Left lung (tissue), 10 donors: Measurements from ENCODE around the gene AMBRA1. TPM values are rescaled to one million over a fixed set of nuclear protein-coding genes. Genes with fewer than 3 reads are reported as not detected.

Source experiments
- ATAC-seq: fragments of 200-7000 bp; cut with Tn5 transposase; one replicate; pipeline ENCODE4 v1.9.1; 2020; ENCODE audit warnings: moderate library complexity
- DNase-seq, 4 donors: peaks; one replicate each; pipeline ENCODE4 v3.0.0-alpha.2; 2013 to 2020
- H3K27ac ChIP-seq, 2 donors: fragments of 200-600 bp; sonication (generic) in 1 of 2; one replicate each; pipeline versions ENCODE4 v1.5.0 to v1.8.0; 2020 to 2021
- H3K27me3 ChIP-seq, 2 donors: fragments of 200-600 bp; sonication (generic) in 1 of 2; one replicate each; pipeline versions ENCODE4 v1.5.0 to v1.8.0; 2020 to 2021
- H3K36me3 ChIP-seq, 2 donors: fragments of 200-600 bp; sonication (generic) in 1 of 2; one replicate each; pipeline versions ENCODE4 v1.5.0 to v1.8.0; 2020 to 2021
- H3K4me1 ChIP-seq, 2 donors: fragments of 200-600 bp; one replicate each; pipeline ENCODE4 v1.8.0; 2021
- H3K4me3 ChIP-seq, 2 donors: fragments of 200-600 bp; sonication (generic) in 1 of 2; one replicate each; pipeline versions ENCODE4 v1.5.0 to v1.8.0; 2020 to 2021; ENCODE audit warnings: mild to moderate bottlenecking in 1 of 2
- H3K9me3 ChIP-seq, 2 donors: fragments of 200-600 bp; sonication (generic) in 1 of 2; one replicate each; pipeline versions ENCODE4 v1.5.0 to v1.8.0; 2020 to 2021
- intact Hi-C, 2 donors: fragments of 100-400 bp; cut with DNase I; formaldehyde crosslinking; loops; one replicate each; pipeline versions ENCODE4 v1.11.2 to v1.14.2; 2022
- polyA plus RNA-seq, 6 donors: library from polyadenylated mRNA; unstranded; fragments of 120-200 nt; gene quantifications; one replicate each; pipeline ENCODE4 v1.2.1, GENCODE V29; 2013; ENCODE audit not compliant: insufficient read length in 6 of 6
- total RNA-seq, 2 donors: library from RNA; stranded (reverse); fragmentation: NEBNext Ultra II Directional; extraction: Animal tissue kit (Norgen Biotek cat#: 25700); gene quantifications; one replicate each; pipeline ENCODE4 v1.2.1, GENCODE V29; 2021
- TF ChIP-seq, protein P1 (sequence below), 2 donors: fragments of 200-600 bp; sonication (generic) in 1 of 2; IDR thresholded peaks; one replicate each; pipeline versions ENCODE4 v1.5.0 to v1.8.0; 2021; ENCODE audit warnings: antibody characterized with exemption in 2 of 2
- donor health status: DM: no; HTN: yes; CAD: no.
- donor health status: DM: no; HTN: no; CAD: no.

Gene AMBRA1
- total and polyA plus RNA-seq, 8 donors = 20.4 to 28.2 (median 23.7) TPM

DNA sequence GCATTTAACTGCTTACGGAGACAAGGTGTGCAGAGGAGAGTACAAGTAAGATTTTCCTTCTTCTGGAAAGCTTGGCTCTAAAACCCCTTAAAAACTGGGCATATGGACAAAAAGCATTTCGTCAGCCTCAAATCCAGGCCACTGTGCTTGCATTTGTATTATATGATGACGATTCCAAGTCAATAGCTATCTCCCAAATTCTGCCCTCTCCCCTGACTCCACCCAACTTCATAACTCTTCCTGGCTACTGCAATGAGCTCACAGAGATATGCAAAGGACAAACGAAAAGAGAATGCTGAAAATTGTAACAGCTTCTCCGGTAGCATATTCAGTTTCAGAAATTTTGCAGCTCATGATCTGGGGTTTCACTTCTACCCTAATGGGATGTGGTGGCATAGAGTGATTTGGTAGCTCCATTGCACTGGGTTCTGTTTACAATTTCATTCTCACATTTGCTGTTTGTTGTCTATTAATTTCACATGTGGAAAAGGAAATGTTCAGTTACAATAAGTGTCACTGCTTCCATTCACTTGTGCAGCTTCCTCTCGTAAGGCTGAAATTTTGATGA lies 156.6 kb downstream of the AMBRA1 start:
- DNase-seq = no peak
- TF ChIP-seq, protein P1, sequence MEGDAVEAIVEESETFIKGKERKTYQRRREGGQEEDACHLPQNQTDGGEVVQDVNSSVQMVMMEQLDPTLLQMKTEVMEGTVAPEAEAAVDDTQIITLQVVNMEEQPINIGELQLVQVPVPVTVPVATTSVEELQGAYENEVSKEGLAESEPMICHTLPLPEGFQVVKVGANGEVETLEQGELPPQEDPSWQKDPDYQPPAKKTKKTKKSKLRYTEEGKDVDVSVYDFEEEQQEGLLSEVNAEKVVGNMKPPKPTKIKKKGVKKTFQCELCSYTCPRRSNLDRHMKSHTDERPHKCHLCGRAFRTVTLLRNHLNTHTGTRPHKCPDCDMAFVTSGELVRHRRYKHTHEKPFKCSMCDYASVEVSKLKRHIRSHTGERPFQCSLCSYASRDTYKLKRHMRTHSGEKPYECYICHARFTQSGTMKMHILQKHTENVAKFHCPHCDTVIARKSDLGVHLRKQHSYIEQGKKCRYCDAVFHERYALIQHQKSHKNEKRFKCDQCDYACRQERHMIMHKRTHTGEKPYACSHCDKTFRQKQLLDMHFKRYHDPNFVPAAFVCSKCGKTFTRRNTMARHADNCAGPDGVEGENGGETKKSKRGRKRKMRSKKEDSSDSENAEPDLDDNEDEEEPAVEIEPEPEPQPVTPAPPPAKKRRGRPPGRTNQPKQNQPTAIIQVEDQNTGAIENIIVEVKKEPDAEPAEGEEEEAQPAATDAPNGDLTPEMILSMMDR (IDR thresholded peaks at IDR 0.05) = no peak

DNA sequence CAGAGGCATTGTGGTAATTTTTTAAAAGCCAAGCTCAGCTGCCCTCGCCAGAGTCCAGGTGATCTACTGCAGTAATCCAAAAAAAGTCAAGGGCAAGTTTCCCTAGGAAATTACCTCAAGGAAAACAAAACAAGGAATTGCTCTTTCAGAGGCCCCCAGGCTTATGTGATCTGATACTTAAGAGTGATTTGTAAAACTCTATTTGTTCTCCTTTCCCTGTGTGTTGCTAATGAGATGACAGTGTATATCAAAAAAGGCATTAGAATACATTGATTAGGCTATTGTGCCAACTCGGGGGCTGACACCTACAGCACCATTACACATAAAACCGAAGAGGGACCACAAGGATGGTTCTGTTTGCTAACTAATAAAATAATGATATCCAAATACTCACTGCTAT lies 157.7 kb downstream of the AMBRA1 start:
- H3K4me3 ChIP-seq = no peak overlapping the region

More for the DNA sequence above, 156.6 kb downstream of the AMBRA1 start:
- intact Hi-C loops = no loop called here
- Histone ChIP-seq H3K4me1 (no peaks in the 10 kb centered on the region), H3K36me3 (peaks cover 0 to 40% of the 10 kb centered on the region in 2 donors), H3K9me3 (no peaks in the 10 kb centered on the region), H3K4me3 (no peak overlapping the region), H3K27ac (no peak overlapping the region), H3K27me3 (no peaks in the 10 kb centered on the region)
- no peak for ATAC-seq

DNA sequence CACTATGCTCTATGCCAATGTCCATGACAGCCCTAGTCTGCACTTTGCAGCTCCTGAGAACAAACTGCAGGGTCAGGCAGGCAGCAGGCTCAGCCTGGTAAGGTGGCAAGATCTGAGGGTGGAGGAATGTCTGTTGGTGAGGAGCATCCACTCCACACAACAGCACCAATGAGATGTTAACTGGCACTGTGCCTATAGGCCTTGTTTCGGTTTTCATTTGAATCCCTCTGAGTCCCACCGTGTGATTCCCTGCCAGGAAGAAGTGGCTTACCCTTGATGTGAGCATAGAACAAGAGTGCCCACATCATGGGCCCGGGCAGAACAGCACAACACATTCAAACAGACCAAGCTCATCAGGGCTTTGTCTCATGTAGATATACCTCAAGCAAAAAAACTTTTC lies 158.1 kb downstream of the AMBRA1 start:
- TF ChIP-seq, protein P1 (IDR thresholded peaks at IDR 0.05) = no peak
- Histone ChIP-seq H3K36me3 (peaks cover 0 to 43% of the 10 kb centered on the region in 2 donors), H3K9me3 (no peaks in the 10 kb centered on the region), H3K4me1 (no peaks in the 10 kb centered on the region), H3K4me3 (no peak overlapping the region), H3K27me3 (no peaks in the 10 kb centered on the region), H3K27ac (no peak overlapping the region)
- ATAC-seq = no peak
- DNase-seq = no peak
- intact Hi-C loops = no loop called here

More for the DNA sequence above, 157.7 kb downstream of the AMBRA1 start:
- TF ChIP-seq, protein P1 (IDR thresholded peaks at IDR 0.05) = no peak
- no peaks in the 10 kb centered on the region for H3K27me3 ChIP-seq
- no peak overlapping the region for H3K27ac ChIP-seq
- no peaks in the 10 kb centered on the region for H3K4me1 ChIP-seq
- intact Hi-C loops = no loop called here
- DNase-seq (no peak), ATAC-seq (no peak)
- H3K9me3 ChIP-seq = no peaks in the 10 kb centered on the region
- peaks cover 0 to 39% of the 10 kb centered on the region in 2 donors for H3K36me3 ChIP-seq

DNA sequence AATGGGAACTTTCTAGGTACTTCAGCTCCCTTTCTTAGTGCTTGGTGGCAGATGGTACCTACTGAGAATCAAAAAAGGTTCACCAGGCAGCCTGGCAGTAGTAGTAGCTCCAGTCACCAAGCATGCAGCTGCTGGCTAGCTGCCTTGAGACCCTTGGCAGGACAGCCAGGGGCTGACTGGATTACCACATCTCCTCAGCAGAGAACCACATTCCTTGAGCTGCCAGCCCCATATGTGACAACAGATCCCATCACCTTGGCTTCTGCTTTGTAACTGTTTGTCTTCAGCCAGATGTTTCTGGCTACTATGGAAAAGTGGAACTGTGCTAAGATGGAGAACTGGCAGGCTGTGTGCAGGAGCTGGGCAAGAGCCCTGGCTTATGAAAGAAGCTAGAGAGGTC lies 162.6 kb downstream of the AMBRA1 start:
- ATAC-seq (no peak), DNase-seq (no peak)
- H3K9me3 ChIP-seq = no peaks in the 10 kb centered on the region
- H3K27ac ChIP-seq = no peak overlapping the region
- intact Hi-C loops = no loop called here
- no peaks in the 10 kb centered on the region for H3K27me3 ChIP-seq
- no peak overlapping the region for H3K4me3 ChIP-seq
- TF ChIP-seq, protein P1 (IDR thresholded peaks at IDR 0.05) = no peak
- peaks cover 0 to 75% of the 10 kb centered on the region in 2 donors for H3K36me3 ChIP-seq
- H3K4me1 ChIP-seq = no peaks in the 10 kb centered on the region

DNA sequence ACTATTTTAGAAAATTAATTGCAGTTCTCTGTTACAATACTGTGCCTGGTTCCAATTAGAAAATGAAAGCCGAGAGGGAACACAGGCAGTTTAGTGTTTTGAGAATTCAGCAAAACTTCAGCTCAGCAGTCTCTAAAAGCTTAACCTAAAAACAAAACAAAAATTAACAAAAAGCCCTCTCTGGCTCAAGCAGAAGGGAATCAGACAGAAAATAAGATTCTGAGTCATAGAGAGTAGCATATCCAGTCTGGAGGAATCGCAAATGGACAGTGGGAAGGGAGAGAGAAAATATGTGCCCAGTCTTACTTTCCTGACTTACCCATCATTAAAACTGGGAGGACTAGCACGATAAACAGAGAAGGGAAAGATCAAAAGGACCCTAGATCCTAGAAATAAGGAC lies 164.1 kb downstream of the AMBRA1 start:
- DNase-seq (no peak), ATAC-seq (no peak)
- no peak overlapping the region for H3K27ac ChIP-seq
- H3K36me3 ChIP-seq = peaks cover 0 to 78% of the 10 kb centered on the region in 2 donors
- no peaks in the 10 kb centered on the region for H3K4me1 ChIP-seq
- intact Hi-C loops = no loop called here
- TF ChIP-seq, protein P1 (IDR thresholded peaks at IDR 0.05) = no peak
- no peak overlapping the region for H3K4me3 ChIP-seq
- no peaks in the 10 kb centered on the region for H3K27me3 ChIP-seq
- H3K9me3 ChIP-seq = no peaks in the 10 kb centered on the region
